GM12874 (cell line): ENCODE measurements around the gene KHDRBS1.

Experiments used
- TF ChIP-seq, protein P1 (sequence below): IDR thresholded peaks from 2 replicates; pipeline ENCODE4 v1.5.1; 2011; ENCODE audit warnings: low read depth, mild to moderate bottlenecking, control low read depth, low read length, moderate library complexity; ENCODE audit not compliant: insufficient read depth

The KHDRBS1 gene

DNA sequence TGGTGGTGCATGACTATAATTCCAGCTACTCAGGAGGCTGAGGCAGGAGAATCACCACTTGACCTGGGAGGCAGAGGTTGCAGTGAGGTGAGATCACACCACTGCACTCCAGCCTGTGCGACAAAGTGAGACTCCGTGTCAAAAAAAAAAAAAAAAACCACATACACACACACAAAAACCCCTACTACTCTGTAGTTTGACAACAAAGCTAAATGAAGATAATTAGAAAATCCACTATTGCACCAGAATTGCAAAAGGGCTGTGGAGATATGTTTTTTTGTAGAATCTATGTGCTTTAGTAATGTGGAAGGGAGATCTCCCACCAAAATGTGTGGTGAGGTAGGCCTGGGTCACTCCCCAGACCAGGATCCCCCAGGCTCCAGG is 32.2 kb upstream of the KHDRBS1 start:
- TF ChIP-seq, protein P1, sequence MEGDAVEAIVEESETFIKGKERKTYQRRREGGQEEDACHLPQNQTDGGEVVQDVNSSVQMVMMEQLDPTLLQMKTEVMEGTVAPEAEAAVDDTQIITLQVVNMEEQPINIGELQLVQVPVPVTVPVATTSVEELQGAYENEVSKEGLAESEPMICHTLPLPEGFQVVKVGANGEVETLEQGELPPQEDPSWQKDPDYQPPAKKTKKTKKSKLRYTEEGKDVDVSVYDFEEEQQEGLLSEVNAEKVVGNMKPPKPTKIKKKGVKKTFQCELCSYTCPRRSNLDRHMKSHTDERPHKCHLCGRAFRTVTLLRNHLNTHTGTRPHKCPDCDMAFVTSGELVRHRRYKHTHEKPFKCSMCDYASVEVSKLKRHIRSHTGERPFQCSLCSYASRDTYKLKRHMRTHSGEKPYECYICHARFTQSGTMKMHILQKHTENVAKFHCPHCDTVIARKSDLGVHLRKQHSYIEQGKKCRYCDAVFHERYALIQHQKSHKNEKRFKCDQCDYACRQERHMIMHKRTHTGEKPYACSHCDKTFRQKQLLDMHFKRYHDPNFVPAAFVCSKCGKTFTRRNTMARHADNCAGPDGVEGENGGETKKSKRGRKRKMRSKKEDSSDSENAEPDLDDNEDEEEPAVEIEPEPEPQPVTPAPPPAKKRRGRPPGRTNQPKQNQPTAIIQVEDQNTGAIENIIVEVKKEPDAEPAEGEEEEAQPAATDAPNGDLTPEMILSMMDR = no peak

DNA sequence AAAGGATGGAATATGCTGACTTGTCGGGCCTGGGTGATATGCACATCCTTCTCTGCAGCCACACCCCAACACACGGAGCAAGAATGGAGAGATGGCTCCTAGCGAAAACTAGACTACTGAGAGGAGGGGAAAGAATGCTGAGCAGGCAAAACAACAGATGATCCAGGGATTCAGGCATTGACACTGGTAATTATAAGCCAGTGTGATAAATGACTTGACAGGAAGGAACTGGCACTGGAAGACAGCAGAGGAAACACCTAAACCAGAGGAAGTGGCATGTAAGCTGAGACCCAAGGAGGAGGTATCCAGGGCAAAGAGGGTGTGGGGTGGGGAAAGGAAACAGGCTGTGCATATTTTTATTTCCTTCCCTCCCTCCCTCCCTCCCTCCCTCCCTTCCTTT is 31.7 kb upstream of the KHDRBS1 start:
- TF ChIP-seq, protein P1 = no peak

DNA sequence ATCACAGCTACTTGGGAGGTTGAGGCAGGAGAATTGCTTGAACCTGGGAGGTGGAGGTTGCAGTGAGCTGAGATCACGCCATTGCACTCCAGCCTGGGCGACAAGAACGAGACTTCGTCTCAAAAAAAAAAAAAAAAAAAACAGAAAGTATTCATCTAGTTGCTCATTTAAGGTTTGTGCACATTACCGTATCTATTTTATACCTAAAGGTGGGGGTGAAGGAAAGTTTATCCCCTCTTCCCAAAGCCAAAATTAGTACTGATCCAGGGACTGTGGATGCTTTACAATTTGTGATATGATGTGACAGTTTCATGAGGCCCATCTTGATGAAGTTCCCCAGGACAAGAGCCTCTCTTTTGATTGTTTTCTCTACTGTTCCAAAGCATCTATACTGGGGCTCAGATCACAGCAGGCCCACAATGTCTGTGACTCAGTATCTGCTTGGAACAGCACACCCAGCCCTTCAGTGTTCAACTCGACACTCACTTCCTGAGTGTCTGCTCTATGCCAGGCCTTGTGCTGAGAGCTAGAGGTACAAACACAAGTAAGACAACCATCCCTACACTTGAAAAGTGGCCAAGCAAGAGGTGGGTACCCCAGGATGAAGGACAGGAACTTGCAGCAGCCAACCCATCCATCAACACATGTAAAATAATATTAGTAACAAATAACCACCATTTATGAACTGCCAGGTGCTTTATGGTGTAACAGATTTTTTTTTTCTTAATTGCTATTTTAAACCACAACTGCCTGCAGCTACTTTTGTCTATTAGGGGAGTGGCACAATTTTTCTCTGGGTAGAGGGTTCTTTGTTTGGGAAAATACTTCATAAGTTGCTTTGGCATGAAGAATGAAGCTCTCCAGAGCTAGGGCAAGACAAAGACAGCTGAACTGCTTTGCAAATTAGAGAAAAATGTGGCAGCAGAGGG is 29.0 kb upstream of the KHDRBS1 start:
- TF ChIP-seq, protein P1 = no peak

- TF ChIP-seq, protein P1 = no peak
These were observed 28.2 kb upstream of the KHDRBS1 start for GRCh38 chr1:31985430-31985829.

DNA sequence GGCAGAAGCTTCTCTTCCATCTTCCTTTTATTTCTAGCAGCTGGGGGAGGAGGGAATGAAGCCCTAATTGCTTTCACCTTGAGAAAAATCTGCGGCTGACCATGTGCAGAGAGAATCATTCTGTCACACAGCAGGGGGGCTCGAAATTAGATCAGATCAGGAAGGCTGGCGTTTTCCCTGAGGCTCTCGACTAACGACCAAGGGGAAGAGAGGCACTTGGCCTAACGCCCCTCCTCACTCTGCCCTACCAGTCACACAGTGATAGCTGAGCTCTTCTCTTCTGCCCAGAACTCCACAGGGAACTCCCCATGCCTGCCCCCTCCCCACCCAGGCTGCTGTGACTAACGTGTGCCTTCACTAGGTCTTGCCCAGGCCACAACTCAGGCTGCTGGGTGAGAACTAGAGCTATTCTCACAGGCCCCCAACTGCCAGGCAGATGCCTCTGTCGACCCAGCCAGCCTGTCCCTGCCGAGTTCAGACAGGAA is 26.5 kb upstream of the KHDRBS1 start:
- TF ChIP-seq, protein P1 = no peak

GRCh38 chr1:31989964-31990363 is 23.7 kb upstream of the KHDRBS1 start:
- TF ChIP-seq, protein P1 = no peak

DNA sequence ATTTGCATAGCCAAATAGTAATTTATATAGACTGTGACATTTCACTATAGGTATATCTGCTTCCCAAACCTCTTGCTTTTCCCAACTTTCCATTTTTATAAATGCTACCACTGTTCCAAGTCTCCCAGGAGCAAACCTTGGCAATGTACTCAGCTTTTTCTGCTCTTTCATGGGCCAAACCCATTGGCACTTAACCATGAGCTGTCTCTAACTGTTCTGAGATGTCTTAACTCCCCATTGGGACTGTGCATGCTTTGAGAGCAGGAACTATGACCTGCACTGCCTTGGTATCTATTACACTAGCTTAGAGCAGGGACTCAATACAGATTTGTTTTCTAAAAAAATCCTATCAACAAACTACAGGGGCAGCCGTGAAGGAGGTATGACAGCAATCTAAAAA is 22.5 kb upstream of the KHDRBS1 start:
- TF ChIP-seq, protein P1 = no peak
